GM13976 (cell line): ENCODE data around the gene TMEM30A.
A peak's percentile ranks its signal among the peaks of the same experiment; 100 is the strongest.

ENCODE experiments used
- DNase-seq: peaks from one replicate; pipeline ENCODE4 v3.0.0; 2012; ENCODE audit warnings: low spot score
- in situ Hi-C: fragments of 300-500 bp; cut with MboI; formaldehyde crosslinking; loops from one replicate; pipeline ENCODE4 v1.12.0; 2022; ENCODE audit warnings: low sequenced_read_pairs, mixed read lengths, inconsistent platforms; ENCODE audit not compliant: unreplicated experiment
- TF ChIP-seq, protein P1 (sequence below): IDR thresholded peaks from 2 replicates; pipeline ENCODE4 v1.5.1; 2012; ENCODE audit warnings: borderline replicate concordance, mild to moderate bottlenecking; ENCODE audit not compliant: insufficient read depth; ENCODE audit errors: extremely low read depth, missing control alignments, control extremely low read depth

TMEM30A gene

DNA sequence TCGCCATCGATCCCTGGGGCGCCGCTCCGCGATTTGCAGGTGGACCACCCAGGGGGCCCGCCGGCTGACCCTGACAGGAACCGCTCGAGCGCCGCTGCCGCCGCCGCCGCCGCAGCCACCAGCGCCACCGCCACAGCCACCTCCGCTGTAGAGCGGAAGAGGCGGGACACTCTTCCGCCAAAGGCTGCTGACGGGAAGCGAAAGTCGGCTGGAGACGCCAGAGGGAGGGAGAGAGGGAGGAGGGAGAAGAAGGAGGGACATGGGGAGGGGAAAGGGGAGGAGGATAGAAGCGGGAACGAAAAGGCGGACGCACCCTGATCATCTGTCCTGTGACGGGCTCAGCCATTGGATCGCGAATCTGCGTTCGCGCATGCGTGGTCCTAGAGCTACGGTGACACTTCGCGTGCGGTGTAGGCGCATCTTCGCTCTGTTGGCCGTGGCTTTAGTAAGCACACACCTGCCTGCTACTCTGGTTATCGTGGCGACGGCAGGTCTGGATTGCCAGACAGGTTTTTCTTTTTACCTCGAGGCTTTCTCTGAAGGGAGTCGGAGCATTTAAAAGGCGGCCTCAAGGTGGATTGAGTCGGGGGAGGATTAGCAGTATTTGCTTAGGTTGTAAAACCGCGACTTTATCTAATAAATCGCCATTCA lies at the start of gene TMEM30A:
TSS of gene TMEM30A (minus strand) at position 161 of the 651 bp plus-strand sequence. CDS start at position 7, 154 bp downstream.
- in situ Hi-C loops = no loop called here
- peak; percentile 93 for DNase-seq
- TF ChIP-seq, protein P1, sequence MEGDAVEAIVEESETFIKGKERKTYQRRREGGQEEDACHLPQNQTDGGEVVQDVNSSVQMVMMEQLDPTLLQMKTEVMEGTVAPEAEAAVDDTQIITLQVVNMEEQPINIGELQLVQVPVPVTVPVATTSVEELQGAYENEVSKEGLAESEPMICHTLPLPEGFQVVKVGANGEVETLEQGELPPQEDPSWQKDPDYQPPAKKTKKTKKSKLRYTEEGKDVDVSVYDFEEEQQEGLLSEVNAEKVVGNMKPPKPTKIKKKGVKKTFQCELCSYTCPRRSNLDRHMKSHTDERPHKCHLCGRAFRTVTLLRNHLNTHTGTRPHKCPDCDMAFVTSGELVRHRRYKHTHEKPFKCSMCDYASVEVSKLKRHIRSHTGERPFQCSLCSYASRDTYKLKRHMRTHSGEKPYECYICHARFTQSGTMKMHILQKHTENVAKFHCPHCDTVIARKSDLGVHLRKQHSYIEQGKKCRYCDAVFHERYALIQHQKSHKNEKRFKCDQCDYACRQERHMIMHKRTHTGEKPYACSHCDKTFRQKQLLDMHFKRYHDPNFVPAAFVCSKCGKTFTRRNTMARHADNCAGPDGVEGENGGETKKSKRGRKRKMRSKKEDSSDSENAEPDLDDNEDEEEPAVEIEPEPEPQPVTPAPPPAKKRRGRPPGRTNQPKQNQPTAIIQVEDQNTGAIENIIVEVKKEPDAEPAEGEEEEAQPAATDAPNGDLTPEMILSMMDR = no peak

DNA sequence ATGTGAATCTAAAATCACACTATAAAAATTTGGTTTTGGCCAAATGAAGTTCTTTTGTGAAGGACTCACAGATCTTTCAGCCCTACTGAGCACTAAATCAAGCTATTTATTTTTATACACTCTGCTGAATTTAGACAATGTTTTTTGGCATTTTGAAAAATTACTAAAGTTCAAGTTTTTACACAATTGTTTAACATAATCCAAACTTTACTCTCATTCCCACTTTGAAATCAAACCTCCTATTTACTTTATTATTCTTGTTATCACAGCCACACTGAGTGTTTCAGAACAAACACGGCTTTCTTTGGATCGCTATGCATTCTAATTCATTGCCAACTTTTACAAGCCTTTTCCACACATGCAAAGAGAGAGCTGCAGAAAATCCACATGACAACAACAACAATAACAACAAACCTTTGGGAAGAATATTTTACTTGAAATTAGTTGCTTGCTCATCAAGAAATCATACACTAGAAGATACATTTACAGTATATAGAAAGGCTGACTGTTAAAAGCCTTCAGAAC lies 49.1 kb upstream of the TMEM30A start:
- DNase-seq = no peak
- TF ChIP-seq, protein P1 = no peak
- in situ Hi-C loops = no loop called here

DNA sequence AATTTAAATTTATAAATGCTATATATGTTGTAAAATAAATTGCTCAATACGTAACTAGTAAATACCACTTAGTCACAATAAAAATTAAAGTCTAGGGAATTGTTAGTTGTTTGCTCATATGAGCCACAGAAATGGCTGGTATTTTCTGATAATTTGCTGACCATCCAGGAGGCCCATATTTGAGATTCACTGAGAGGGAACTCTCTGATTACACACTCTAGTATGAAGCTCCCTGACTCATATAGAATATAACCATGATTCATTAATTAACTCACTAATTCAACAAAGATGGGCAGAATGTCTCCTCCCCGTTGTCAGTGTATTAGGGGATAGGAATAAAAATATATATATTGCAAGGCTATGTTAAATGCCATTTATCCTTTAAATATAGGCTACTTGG lies 46.6 kb upstream of the TMEM30A start:
- no peak for DNase-seq
- TF ChIP-seq, protein P1 = no peak
- in situ Hi-C loops = no loop called here

DNA sequence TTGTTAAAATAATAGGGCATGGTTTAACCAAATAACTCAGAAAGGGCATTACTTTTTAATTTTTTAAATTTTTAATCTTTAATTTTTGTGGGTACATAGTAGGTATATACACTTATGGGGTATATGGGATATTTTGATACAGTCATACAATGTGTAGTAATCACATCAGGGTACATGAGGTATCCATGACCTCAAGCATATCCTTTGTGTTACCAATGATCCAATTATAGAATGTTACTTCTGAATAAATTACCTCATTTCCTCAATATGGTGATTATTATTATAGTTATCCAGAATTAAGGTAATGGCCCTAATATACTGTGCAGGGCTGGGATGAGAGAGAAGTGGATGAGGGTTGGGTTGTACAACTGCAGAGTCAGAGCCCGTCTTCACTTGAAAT lies 45.1 kb upstream of the TMEM30A start:
- TF ChIP-seq, protein P1 = no peak
- no peak for DNase-seq
- in situ Hi-C loops = no loop called here

DNA sequence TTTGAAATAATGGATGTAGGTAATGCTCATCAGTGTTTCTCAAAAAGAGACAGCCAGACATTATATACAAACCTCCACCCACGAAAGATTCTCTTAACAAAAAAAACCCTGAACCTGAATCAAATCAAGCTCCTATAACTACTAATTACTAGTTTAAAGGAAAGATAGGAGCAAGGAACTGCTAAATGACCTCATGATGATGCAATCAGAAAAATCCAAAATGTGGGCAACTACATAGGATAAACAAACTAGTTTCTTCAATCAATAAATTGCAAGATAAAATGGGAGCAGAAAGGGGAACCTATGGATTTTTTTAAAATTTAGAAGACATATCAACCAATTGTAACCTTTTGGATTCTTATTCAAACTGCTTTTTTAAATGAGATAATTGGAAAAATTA lies 43.2 kb upstream of the TMEM30A start:
- in situ Hi-C loops = no loop called here
- no peak for DNase-seq
- TF ChIP-seq, protein P1 = no peak

DNA sequence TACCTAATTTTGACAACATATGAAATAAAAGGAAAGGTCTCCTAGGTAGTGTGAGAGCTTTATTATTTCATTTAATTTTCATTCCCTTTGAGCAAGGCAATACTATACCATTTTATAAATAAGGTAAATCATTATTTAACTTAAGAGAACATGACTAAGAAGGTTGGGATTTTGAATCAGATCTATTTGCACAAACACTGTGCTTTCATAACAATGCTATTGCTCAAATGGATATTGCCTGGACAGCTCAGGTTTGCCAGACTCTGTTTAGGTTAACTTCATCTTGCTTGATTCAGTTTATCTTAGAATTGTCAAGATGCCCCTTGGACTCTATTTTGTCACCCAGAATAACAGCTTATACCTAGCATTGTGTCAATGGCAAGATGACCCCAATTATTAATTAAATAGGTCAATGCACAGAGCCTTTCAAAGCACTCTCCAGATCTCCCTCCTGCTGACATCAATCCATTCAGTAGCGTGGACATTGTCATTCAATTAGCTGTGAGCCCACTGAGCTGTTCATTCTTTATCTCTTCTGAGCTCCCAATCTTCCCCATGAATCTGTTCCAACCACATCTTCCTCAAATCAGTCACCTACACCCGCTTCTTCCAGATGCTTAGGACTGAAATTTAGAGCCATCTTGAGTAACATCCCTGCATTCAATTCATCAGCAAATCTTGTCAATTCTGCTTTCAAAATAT lies 42.1 kb upstream of the TMEM30A start:
- in situ Hi-C loops = no loop called here
- TF ChIP-seq, protein P1 = no peak
- DNase-seq = no peak
